T47D (cell line): ENCODE measurements around the gene SSH2.

ENCODE experiments used
- DNase-seq, 2 experiments: peaks; one replicate each; pipeline versions ENCODE4 v3.0.0 to v3.0.0-alpha.2; 2011 to 2012; ENCODE audit warnings: low read depth in 1 of 2, low spot score in 1 of 2
- JUND ChIP-seq: IDR thresholded peaks from 2 replicates; pipeline ENCODE4 v1.6.1; 2012; ENCODE audit warnings: low read depth
- in situ Hi-C: cut with HindIII; loops from 2 replicates; pipeline ENCODE4 v1.10.0; 2016; ENCODE audit warnings: low sequenced_read_pairs, low pct_unique_long_range_greater_than_20kb

Gene SSH2

GRCh38 chr17:29586676-29587469 lies 343.2 kb downstream of the SSH2 start:
- DNase-seq = no peak
- in situ Hi-C loops = no loop called here
- TF ChIP-seq JUND = no peak

- TF ChIP-seq JUND = no peak
- no peak for DNase-seq
- in situ Hi-C loops = no loop called here
Measured at GRCh38 chr17:29585080-29585751, 344.8 kb downstream of the SSH2 start.

- in situ Hi-C loops = no loop called here
- DNase-seq = no peak
- TF ChIP-seq JUND = no peak
Measured at GRCh38 chr17:29584452-29585079, 345.5 kb downstream of the SSH2 start.

GRCh38 chr17:29583324-29584248 lies 346.4 kb downstream of the SSH2 start:
- DNase-seq = no peak
- no peak for TF ChIP-seq JUND
- in situ Hi-C loops = no loop called here

GRCh38 chr17:29582772-29583171 lies 347.3 kb downstream of the SSH2 start:
- no peak for TF ChIP-seq JUND
- in situ Hi-C loops = no loop called here
- no peak for DNase-seq

- no peak for DNase-seq
- in situ Hi-C loops = no loop called here
- no peak for TF ChIP-seq JUND
Measured at GRCh38 chr17:29582254-29582765, 347.7 kb downstream of the SSH2 start.

GRCh38 chr17:29581583-29582253 lies 348.3 kb downstream of the SSH2 start:
- in situ Hi-C loops = no loop called here
- no peak for TF ChIP-seq JUND
- DNase-seq = no peak

GRCh38 chr17:29579866-29580771 lies 349.9 kb downstream of the SSH2 start:
- DNase-seq = peak; percentile 91 to 98
- in situ Hi-C loops = no loop called here

GRCh38 chr17:29578626-29579485 lies 351.2 kb downstream of the SSH2 start:
- no peak for TF ChIP-seq JUND
- in situ Hi-C loops = no loop called here
- DNase-seq = no peak

More at GRCh38 chr17:29579866-29580771, 349.9 kb downstream of the SSH2 start:
- TF ChIP-seq JUND = no peak

GRCh38 chr17:29577385-29578211 lies 352.4 kb downstream of the SSH2 start:
- no peak for DNase-seq
- in situ Hi-C loops = no loop called here
- no peak for TF ChIP-seq JUND
